GM13977 (cell line): ENCODE results near the gene SSMEM1.

Experiments used
- DNase-seq: peaks from one replicate; pipeline ENCODE4 v3.0.0; 2012; ENCODE audit warnings: low spot score
- in situ Hi-C: fragments of 300-500 bp; cut with MboI; formaldehyde crosslinking; loops from one replicate; pipeline ENCODE4 v1.12.0; 2022; ENCODE audit warnings: low sequenced_read_pairs, low pct_unique_long_range_greater_than_20kb, mixed read lengths, inconsistent platforms; ENCODE audit not compliant: unreplicated experiment
- TF ChIP-seq, protein P1 (sequence below): IDR thresholded peaks from 2 replicates; pipeline ENCODE4 v1.5.1; 2012; ENCODE audit warnings: mild to moderate bottlenecking, control low read depth; ENCODE audit not compliant: insufficient read depth; ENCODE audit errors: extremely low read depth, missing control alignments

The SSMEM1 gene

DNA sequence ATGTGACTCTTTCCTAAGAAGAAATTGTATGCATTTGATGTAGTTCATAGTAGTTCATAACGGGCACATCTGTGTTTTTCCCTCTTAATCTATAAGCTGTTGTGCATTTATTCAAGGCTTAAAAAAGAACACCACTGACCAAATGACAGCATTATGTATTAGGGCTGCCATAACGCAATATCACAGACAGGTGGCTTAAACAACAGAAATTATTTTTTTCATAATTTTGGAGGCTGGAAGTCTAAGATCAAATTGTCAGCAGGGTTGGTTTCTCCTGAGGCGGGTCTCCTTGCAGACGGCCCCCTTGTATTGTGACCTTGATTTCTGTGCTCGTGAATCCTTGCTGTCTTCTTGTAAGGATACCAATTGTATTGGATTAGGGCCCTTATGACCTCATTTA lies 627 bp upstream of the SSMEM1 start:
- in situ Hi-C loops, result no loop called here
- TF ChIP-seq, protein P1, sequence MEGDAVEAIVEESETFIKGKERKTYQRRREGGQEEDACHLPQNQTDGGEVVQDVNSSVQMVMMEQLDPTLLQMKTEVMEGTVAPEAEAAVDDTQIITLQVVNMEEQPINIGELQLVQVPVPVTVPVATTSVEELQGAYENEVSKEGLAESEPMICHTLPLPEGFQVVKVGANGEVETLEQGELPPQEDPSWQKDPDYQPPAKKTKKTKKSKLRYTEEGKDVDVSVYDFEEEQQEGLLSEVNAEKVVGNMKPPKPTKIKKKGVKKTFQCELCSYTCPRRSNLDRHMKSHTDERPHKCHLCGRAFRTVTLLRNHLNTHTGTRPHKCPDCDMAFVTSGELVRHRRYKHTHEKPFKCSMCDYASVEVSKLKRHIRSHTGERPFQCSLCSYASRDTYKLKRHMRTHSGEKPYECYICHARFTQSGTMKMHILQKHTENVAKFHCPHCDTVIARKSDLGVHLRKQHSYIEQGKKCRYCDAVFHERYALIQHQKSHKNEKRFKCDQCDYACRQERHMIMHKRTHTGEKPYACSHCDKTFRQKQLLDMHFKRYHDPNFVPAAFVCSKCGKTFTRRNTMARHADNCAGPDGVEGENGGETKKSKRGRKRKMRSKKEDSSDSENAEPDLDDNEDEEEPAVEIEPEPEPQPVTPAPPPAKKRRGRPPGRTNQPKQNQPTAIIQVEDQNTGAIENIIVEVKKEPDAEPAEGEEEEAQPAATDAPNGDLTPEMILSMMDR, result no peak
- DNase-seq, result no peak

DNA sequence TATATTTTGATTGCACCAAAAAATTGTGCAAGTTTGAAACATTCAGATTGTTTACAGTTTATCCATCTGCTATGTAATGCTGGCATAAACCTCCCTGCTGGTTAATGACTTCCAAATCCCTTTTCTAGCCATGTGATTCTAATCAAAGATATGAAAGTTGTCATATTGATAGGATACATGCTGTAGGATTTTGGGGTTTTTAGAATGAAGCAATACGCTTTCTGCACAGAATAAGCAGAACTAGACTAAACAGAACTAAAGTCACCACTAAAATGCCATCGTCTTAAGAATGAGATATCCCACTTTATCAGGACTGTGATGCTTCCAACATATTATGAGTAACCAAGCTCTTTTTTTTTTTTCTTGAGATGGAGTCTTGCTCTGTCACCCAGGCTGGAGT lies 856 bp downstream of the SSMEM1 start:
- TF ChIP-seq, protein P1, result no peak
- no peak for DNase-seq
- in situ Hi-C loops, result no loop called here

DNA sequence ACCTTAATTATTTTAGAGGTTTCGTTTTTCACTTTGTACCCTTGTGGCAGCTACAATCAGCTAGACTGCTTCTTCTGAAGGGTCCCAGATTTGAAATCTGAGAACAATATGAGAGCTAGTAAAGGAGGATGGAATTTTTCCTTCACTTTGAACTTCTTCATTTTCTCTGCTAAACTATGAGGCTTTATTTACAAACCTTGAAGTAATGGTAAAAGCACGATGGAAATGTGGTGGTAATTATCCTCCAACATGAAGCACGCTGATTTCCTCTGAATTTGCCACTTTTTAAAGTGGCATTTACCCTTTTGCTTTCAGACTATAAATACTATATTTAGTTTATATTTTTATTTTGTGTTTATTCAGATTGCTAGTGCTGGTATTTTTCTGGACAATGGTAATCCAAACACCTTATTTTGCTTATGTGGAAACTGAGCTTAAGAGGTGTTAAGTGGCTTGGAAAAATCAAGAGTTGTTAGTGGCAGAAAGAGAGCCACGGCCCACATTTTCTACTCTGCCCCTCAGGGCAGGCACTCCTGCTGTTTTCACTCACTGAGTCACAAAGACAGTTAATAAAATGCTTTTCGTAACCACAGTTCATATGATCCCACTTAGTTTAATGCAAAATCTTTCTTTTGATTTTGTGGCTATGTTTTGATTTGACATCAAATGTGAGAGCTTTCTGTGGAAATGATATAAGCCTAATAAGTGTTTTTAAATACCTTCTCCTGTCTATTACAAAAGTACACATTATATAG lies 2.7 kb downstream of the SSMEM1 start:
- no peak for DNase-seq

DNA sequence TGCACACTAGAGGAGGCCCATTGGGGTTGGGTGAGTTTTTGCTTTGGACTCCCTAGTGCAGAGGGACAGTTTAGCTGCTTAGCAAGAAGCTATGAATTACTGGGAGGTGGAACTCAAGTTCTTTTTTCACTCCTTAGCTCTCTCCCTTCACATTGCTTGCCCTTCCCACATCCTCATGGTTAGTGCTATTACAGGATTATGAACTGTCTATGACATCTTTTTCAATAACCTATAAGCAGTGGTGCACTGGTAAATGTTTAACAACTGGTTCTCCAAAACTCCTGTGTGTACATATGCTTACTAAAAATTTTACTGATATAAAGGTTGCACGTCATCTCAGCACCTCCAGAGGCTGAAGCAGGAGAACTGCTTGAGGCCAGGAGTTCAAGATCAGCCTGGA lies 6.2 kb downstream of the SSMEM1 start:
- TF ChIP-seq, protein P1, result no peak
- in situ Hi-C loops, result no loop called here

More for the DNA sequence above, 2.7 kb downstream of the SSMEM1 start:
- in situ Hi-C loops, result no loop called here
- TF ChIP-seq, protein P1, result no peak

DNA sequence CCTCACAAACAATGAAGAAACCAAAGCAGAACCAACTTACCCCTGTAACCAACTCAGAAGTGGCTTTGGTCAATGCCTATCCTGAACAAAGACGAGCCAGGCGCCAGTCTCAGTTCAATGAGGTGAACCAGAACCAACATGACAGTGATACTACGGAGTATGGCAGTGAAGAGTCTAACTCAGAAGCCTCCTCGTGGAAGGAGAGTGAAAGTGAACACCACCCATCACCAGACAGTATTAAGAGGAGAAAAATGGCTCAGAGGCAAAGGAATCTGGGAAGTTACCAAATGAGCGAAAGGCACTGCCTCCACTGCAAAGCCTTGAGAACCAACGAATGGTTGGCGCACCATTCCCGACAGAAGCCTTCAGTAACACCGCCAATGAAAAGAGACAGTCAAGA lies 8.4 kb downstream of the SSMEM1 start:
- in situ Hi-C loops, result no loop called here

More for the DNA sequence above, 6.2 kb downstream of the SSMEM1 start:
- no peak for DNase-seq

DNA sequence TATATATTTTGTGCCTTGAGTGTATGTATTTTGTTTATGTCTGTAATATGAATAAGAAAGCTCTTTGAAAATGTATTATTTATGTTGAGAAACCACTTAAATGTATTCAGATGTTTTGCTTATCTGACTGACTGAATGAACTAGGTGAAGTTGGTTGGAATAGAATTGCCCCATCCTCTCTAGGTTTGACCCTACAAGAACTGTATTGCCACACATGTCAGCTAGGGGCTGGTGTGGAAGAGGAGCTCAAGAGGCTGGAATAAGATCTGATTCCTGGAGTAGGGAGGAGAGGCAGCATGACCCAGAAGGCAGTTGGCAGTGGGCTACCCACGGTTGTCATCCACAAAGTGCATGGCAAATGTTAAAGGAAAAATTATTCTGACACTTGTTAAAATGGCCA lies 9.1 kb downstream of the SSMEM1 start:
- DNase-seq, result no peak
- TF ChIP-seq, protein P1, result no peak
- in situ Hi-C loops, result no loop called here

More for the DNA sequence above, 8.4 kb downstream of the SSMEM1 start:
- DNase-seq, result no peak
- TF ChIP-seq, protein P1, result no peak
